Keratinocyte (primary cell): Measurements from ENCODE around the gene KRTAP2-3. TPM values are rescaled to one million over a fixed set of nuclear protein-coding genes. Genes with fewer than 3 reads are reported as not detected.

Source experiments
- DNase-seq: peaks from one replicate; pipeline ENCODE4 v3.0.0-alpha.2; 2011; ENCODE audit warnings: low read depth, missing footprints, low spot score
- FAIRE-seq: peaks from 2 replicates; lab custom pipeline; 2011; peaks lifted over from hg19 to GRCh38; lab: Jason Lieb, UNC
- H2AFZ ChIP-seq: 2 replicates; pipeline ENCODE4 v1.6.0; 2012; ENCODE audit warnings: low read length, control low read depth, inconsistent platforms; ENCODE audit not compliant: control insufficient read depth
- H3K27ac ChIP-seq: 2 replicates; pipeline ENCODE4 v1.5.1; 2011; ENCODE audit warnings: low read length; ENCODE audit not compliant: control insufficient read depth, insufficient read depth
- H3K27me3 ChIP-seq: 3 replicates; pipeline ENCODE4 v1.6.0; 2011; ENCODE audit warnings: low read length; ENCODE audit not compliant: control insufficient read depth, insufficient read depth; ENCODE audit errors: extremely low read depth
- H3K36me3 ChIP-seq, 2 experiments: 2 replicates in 1 of 2; 3 replicates in 1 of 2; pipeline ENCODE4 v1.5.1; 2011; ENCODE audit warnings: low read length in 2 of 2, mild to moderate bottlenecking in 1 of 2; ENCODE audit not compliant: control insufficient read depth in 2 of 2, insufficient read depth in 2 of 2; ENCODE audit errors: extremely low read depth in 1 of 2
- H3K4me1 ChIP-seq: 3 replicates; pipeline ENCODE4 v1.5.1; 2011; ENCODE audit warnings: low read length; ENCODE audit not compliant: control insufficient read depth, insufficient read depth; ENCODE audit errors: extremely low read depth
- H3K4me2 ChIP-seq: 3 replicates; pipeline ENCODE4 v1.6.0; 2011; ENCODE audit warnings: low read depth, low read length; ENCODE audit not compliant: control insufficient read depth, insufficient read depth; ENCODE audit errors: extremely low read depth
- H3K4me3 ChIP-seq, 3 experiments: fragments of 200-600 bp in 1 of 3; sonication (generic) in 1 of 3; 2 replicates in 2 of 3; 3 replicates in 1 of 3; pipeline ENCODE4 v1.5.1; 2011 to 2016; ENCODE audit warnings: low read length in 3 of 3, mild to moderate bottlenecking in 3 of 3, control low read depth in 2 of 3, inconsistent platforms in 1 of 3, low read depth in 1 of 3, mixed read lengths in 1 of 3, mixed run types in 1 of 3, moderate library complexity in 1 of 3; ENCODE audit not compliant: control insufficient read depth in 2 of 3, insufficient read depth in 2 of 3; ENCODE audit errors: extremely low read depth in 1 of 3
- H3K79me2 ChIP-seq: 2 replicates; pipeline ENCODE4 v1.6.0; 2012; ENCODE audit warnings: low read length; ENCODE audit not compliant: control insufficient read depth, insufficient read depth
- H3K9ac ChIP-seq: 3 replicates; pipeline ENCODE4 v1.6.0; 2011; ENCODE audit warnings: low read length; ENCODE audit not compliant: control insufficient read depth, insufficient read depth; ENCODE audit errors: extremely low read depth
- H3K9me1 ChIP-seq: 3 replicates; pipeline ENCODE4 v1.6.0; 2011; ENCODE audit warnings: low read length; ENCODE audit not compliant: control insufficient read depth, insufficient read depth; ENCODE audit errors: extremely low read depth
- H3K9me3 ChIP-seq: 2 replicates; pipeline ENCODE4 v1.5.1; 2012; ENCODE audit warnings: low read depth, low read length; ENCODE audit not compliant: control insufficient read depth
- H4K20me1 ChIP-seq: 3 replicates; pipeline ENCODE4 v1.6.0; 2011; ENCODE audit warnings: low read length; ENCODE audit not compliant: control insufficient read depth, insufficient read depth; ENCODE audit errors: extremely low read depth
- EZH2 ChIP-seq: IDR thresholded peaks from one replicate; pipeline ENCODE4 v1.6.1; 2012; ENCODE audit warnings: inconsistent platforms, mild to moderate bottlenecking, low read length, moderate library complexity
- dilution Hi-C: fragments of 300-500 bp; cut with MboI; formaldehyde crosslinking; loops from one replicate; pipeline ENCODE4 v1.7.0; 2020; ENCODE audit warnings: low sequenced_read_pairs; ENCODE audit not compliant: extremely low pct_ligation_motif_present
- polyA plus RNA-seq, 5 experiments: library from polyadenylated mRNA; depleted of rRNA in 3 of 5; stranded (reverse) in 3 of 5; stranded (forward) in 1 of 5; unstranded in 1 of 5; fragments of >200 nt; gene quantifications; 1 replicate in 1 of 5; 2 replicates in 3 of 5; 3 replicates in 1 of 5; pipeline versions ENCODE4 v1.2.1 to v1.2.3, GENCODE V29; 2011 to 2012; ENCODE audit warnings: missing spikeins in 2 of 5, low read depth in 1 of 5, low replicate concordance in 1 of 5
- TF ChIP-seq, protein P1 (sequence below), 3 experiments: IDR thresholded peaks in 1 of 3; conservative IDR thresholded peaks in 1 of 3; optimal IDR thresholded peaks in 1 of 3; 2 replicates in 2 of 3; 3 replicates in 1 of 3; pipeline versions ENCODE3 to v1.5.1; 2011; ENCODE audit warnings: low read length in 3 of 3, mild to moderate bottlenecking in 3 of 3, moderate library complexity in 2 of 3, control low read depth in 1 of 3, inconsistent platforms in 1 of 3; ENCODE audit not compliant: insufficient read depth in 2 of 3; ENCODE audit errors: extremely low read depth in 1 of 3

Gene KRTAP2-3
- polyA plus RNA-seq, 1 donor (not counting 4 experiments of a cell fraction or from before 2014, with no cell fraction given): 8.4 TPM

DNA sequence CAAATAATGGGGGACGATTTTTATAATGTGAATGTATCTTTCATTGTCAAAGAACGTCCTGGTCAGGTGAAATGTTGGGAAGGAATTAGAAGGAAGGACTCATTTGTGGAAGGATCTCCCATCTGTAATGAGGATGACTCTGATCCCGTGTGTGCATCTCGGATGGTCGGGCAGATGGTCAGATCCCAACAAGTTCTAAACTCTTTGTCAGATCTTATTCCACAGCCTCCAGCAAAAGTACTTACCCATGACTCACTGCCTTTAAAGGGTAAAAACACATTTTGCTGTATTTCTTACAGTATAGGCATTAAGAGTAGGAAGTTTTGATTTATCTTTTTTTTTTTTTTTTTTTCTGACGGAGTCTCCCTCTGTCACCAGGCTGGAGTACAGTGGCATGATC, 38.6 kb upstream of the KRTAP2-3 start:
- DNase-seq (peak; percentile 81), FAIRE-seq (peak; percentile 96)
- Histone ChIP-seq H3K4me3 (no peak overlapping the region), H3K27ac (peak overlapping the region; percentile 55), H3K36me3 (no peaks in the 10 kb centered on the region), H3K4me1 (peaks cover 23% of the 10 kb centered on the region), H3K4me2 (peak overlapping the region; percentile 59), H3K9me3 (no peaks in the 10 kb centered on the region), H4K20me1 (no peaks in the 10 kb centered on the region), H2AFZ (no peak overlapping the region), H3K27me3 (no peaks in the 10 kb centered on the region), H3K79me2 (no peaks in the 10 kb centered on the region), H3K9me1 (no peaks in the 10 kb centered on the region), H3K9ac (no peak overlapping the region)
- dilution Hi-C loops: no loop called here
- no peak for TF ChIP-seq EZH2
- TF ChIP-seq, protein P1, sequence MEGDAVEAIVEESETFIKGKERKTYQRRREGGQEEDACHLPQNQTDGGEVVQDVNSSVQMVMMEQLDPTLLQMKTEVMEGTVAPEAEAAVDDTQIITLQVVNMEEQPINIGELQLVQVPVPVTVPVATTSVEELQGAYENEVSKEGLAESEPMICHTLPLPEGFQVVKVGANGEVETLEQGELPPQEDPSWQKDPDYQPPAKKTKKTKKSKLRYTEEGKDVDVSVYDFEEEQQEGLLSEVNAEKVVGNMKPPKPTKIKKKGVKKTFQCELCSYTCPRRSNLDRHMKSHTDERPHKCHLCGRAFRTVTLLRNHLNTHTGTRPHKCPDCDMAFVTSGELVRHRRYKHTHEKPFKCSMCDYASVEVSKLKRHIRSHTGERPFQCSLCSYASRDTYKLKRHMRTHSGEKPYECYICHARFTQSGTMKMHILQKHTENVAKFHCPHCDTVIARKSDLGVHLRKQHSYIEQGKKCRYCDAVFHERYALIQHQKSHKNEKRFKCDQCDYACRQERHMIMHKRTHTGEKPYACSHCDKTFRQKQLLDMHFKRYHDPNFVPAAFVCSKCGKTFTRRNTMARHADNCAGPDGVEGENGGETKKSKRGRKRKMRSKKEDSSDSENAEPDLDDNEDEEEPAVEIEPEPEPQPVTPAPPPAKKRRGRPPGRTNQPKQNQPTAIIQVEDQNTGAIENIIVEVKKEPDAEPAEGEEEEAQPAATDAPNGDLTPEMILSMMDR (optimal IDR thresholded peaks at IDR 0.05 in 1 of 3, IDR thresholded peaks at IDR 0.05 in 1 of 3, conservative IDR thresholded peaks at IDR 0.05 in 1 of 3; ENCODE audit: extremely low read depth in 1 of 3, insufficient read depth in 2 of 3, low read length in 3 of 3): no peak

DNA sequence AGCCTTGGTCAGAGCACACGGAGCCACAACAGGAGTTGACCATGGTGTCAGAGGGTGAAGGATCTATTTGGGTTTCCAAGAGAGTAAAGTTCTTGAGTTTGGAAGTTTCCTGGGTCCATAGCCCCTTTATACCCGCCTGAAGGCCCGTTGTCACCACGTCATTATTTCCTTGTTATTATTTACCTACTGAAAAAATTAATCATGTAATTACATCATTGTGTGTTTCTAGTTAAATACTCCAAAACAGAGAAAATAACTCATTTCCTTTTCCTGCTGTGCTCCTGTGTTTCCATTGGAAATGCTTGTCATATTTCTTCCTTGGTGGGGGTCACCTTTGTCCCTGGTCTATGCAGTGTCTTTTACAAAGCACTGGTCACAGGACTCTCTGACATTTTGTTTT, 38.1 kb upstream of the KRTAP2-3 start, which contains the start of gene KRTAP4-8:
Gene KRTAP4-8, minus strand, starts transcription at position 101 of the 400 bp plus-strand sequence. Its CDS starts 58 bp downstream, at position 43.
- H3K27ac ChIP-seq: peak within 1 kb of the TSS; percentile 55
- H3K9me1 ChIP-seq: no peaks in the 10 kb centered on the region
- no peak within 1 kb of the TSS for H3K9ac ChIP-seq
- H3K79me2 ChIP-seq: no peaks in the 10 kb centered on the region
- H3K9me3 ChIP-seq: no peaks in the 10 kb centered on the region
- H4K20me1 ChIP-seq: no peaks in the 10 kb centered on the region
- dilution Hi-C loops: no loop called here
- FAIRE-seq (no peak), DNase-seq (no peak)
- no peaks in the 10 kb centered on the region for H3K27me3 ChIP-seq
- no peak within 1 kb of the TSS for H3K4me3 ChIP-seq
- no peaks in the 10 kb centered on the region for H3K36me3 ChIP-seq
- no peak within 1 kb of the TSS for H2AFZ ChIP-seq
- TF ChIP-seq, protein P1 (optimal IDR thresholded peaks at IDR 0.05 in 1 of 3, IDR thresholded peaks at IDR 0.05 in 1 of 3, conservative IDR thresholded peaks at IDR 0.05 in 1 of 3; ENCODE audit: extremely low read depth in 1 of 3, insufficient read depth in 2 of 3, low read length in 3 of 3): no peak
- TF ChIP-seq EZH2: no peak
- H3K4me1 ChIP-seq: peaks cover 23% of the 10 kb centered on the region
- peak within 1 kb of the TSS; percentile 59 for H3K4me2 ChIP-seq
